AG10803 (cell line): ENCODE data around the gene ALOX12B.

Experiments
- DNase-seq: peaks from one replicate; pipeline ENCODE4 v3.0.0; 2010; ENCODE audit warnings: low read depth
- H3K4me3 ChIP-seq: 2 replicates; pipeline ENCODE4 v1.5.1; 2011; ENCODE audit warnings: mild to moderate bottlenecking, low read length, control low read depth
- CTCF ChIP-seq: conservative IDR thresholded peaks from 2 replicates; pipeline ENCODE4 v1.5.1; 2011; ENCODE audit warnings: mild to moderate bottlenecking, low read length, control low read depth, inconsistent platforms

ALOX12B gene

DNA sequence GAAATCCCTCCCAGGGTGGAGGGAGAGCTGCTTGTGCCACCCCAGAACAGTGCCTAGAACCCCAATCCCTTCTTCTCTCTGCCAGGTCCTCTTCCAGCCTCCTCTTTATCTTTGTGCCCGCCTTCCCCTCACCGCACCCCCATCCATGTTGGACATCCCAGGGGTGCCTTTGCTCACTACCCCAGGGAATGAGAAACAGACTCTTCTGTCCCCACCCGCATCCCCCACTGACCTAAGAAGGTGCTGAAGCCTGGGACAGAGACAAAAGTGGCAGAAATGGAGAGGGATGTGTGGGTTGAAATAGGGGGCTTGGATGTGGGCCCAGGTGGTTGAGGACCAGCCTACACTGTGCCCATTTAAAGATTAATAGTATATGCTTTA, 31.7 kb downstream of the ALOX12B start:
- no peak for TF ChIP-seq CTCF
- no peak overlapping the region for H3K4me3 ChIP-seq
- DNase-seq, result no peak

GRCh38 chr17:8053600-8053999, 33.9 kb downstream of the ALOX12B start:
- no peak for TF ChIP-seq CTCF
- DNase-seq, result peak; percentile 12
- no peak overlapping the region for H3K4me3 ChIP-seq

GRCh38 chr17:8052256-8053252, 35.0 kb downstream of the ALOX12B start:
- no peak overlapping the region for H3K4me3 ChIP-seq
- no peak for TF ChIP-seq CTCF
- no peak for DNase-seq

DNA sequence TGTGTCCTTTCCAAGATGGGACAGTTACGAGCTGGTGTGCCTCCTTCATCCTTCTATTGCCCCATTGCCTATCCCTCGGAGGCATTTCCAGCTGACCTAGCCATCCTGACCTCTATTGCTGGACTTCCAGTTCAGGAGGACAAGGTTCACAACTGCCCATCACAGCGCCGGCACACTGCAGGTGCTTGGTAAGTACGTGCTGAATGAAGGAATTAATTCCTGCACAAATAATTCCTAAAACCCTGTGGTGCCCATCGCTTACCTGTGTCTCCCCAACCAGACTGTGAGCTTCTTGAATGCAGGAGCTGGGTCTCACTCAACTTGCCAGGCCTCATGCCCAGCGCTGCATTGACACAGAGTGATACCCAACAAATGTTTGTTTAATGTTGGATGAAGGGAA, 35.7 kb downstream of the ALOX12B start:
- TF ChIP-seq CTCF, result no peak

DNA sequence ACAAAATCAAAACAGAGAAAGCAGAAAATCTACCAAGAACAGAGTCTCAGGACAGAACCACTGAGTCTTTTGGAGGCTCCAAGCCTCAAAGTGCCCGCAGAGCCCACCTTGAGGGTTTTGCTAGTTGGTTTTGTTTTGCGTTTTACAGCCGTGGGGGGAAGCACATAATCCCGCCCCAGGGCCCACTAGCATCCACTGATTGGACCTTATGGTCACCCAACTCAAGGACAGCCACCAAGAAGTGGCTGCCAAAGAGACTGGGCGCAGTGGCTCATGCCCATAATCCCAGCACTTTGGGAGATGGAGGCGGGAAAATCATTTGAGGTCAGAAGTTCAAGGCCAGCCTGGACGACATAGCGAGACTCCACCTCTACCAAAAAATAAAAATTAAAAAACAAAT, 38.8 kb downstream of the ALOX12B start:
- no peak for DNase-seq
- H3K4me3 ChIP-seq, result no peak overlapping the region
- TF ChIP-seq CTCF, result no peak

More for the DNA sequence above, 35.7 kb downstream of the ALOX12B start:
- no peak for DNase-seq
- no peak overlapping the region for H3K4me3 ChIP-seq

- DNase-seq, result no peak
- no peak overlapping the region for H3K4me3 ChIP-seq
- no peak for TF ChIP-seq CTCF
Measured at GRCh38 chr17:8048236-8048635, 39.3 kb downstream of the ALOX12B start.

GRCh38 chr17:8047769-8048110, 39.8 kb downstream of the ALOX12B start:
- no peak for TF ChIP-seq CTCF
- no peak for DNase-seq
- no peak overlapping the region for H3K4me3 ChIP-seq
